ENCODE data around the gene C5orf63. TPM values are rescaled to one million over a fixed set of nuclear protein-coding genes. Genes with fewer than 3 reads are reported as not detected.

Gene C5orf63
- total and polyA plus RNA-seq, 10 of the 15 experiments (the other 5 are each of a cell fraction or from before 2014, with no cell fraction given), result 8.7 to 54.3 (median 11.9) TPM

- no peak for TF ChIP-seq CUX1 (IDR thresholded peaks at IDR 0.05; ENCODE audit: insufficient replicate concordance, low read depth, low read length)
- no peak for TF ChIP-seq SIN3A (IDR thresholded peaks at IDR 0.05; ENCODE audit: low read depth, low read length)
- no peak for TF ChIP-seq PRDM15 (CRISPR knock-in tag; IDR thresholded peaks at IDR 0.05)
- no peak for TF ChIP-seq MYC (IDR thresholded peaks at IDR 0.05; ENCODE audit: insufficient read depth, insufficient read length, insufficient replicate concordance, low read length, severe bottlenecking)
- no peak for TF ChIP-seq ZNF217 (IDR thresholded peaks at IDR 0.05)
- TF ChIP-seq CHD1 (IDR thresholded peaks at IDR 0.05; ENCODE audit: low read depth, low read length), result no peak
- TF ChIP-seq SMC3 (IDR thresholded peaks at IDR 0.05; ENCODE audit: borderline replicate concordance, low read length), result no peak
- TF ChIP-seq BMI1 (IDR thresholded peaks at IDR 0.05; ENCODE audit: borderline replicate concordance), result no peak
- TF ChIP-seq E2F8 (IDR thresholded peaks at IDR 0.05; ENCODE audit: low read depth, partially characterized antibody), result no peak
- TF ChIP-seq RAD21 (IDR thresholded peaks at IDR 0.05; ENCODE audit: insufficient read depth, low read depth, low read length), result peak; percentile 34; the same call in 1 of the 2 replicates
- no peak for TF ChIP-seq NRF1 (conservative IDR thresholded peaks at IDR 0.05; ENCODE audit: low read depth, low read length)
- TF ChIP-seq EP300 (IDR thresholded peaks at IDR 0.05; ENCODE audit: borderline replicate concordance in 1 of 2, control insufficient read depth in 1 of 2, low read depth in 2 of 2, low read length in 2 of 2), result peak in 1 of 2 experiments; percentile 43; a peak in 1 of 4 replicates
- TF ChIP-seq MTA2 (IDR thresholded peaks at IDR 0.05; ENCODE audit: low read depth), result peak; percentile 61
- TF ChIP-seq ATF7 (IDR thresholded peaks at IDR 0.05; ENCODE audit: low read depth), result no peak
- TF ChIP-seq BRCA1 (IDR thresholded peaks at IDR 0.05; ENCODE audit: low read depth, low read length), result no peak
- TF ChIP-seq NFYA (IDR thresholded peaks at IDR 0.05; ENCODE audit: borderline replicate concordance, low read depth, low read length), result no peak
These were observed 58.7 kb downstream of the C5orf63 start (continued) for GRCh38 chr5:127014573-127014972.

All from GM12878 (cell line).